GM12878 (cell line): ENCODE results near the gene ALG5. TPM values are rescaled to one million over a fixed set of nuclear protein-coding genes. Genes with fewer than 3 reads are reported as not detected.

Experiments
- ATAC-seq: fragments of 200-7000 bp; cut with Tn5 transposase; 3 replicates; pipeline ENCODE4 v1.9.1; 2020; ENCODE audit warnings: mild to moderate bottlenecking, moderate library complexity
- BruUV-seq: library from RNA; stranded (reverse); fragments of 400-500 nt; replicated peaks from 2 replicates; lab custom pipeline; 2021; lab: Mats Ljungman, UMichigan
- CTCF ChIA-PET: fragments of 300-600 bp; sonication (Branson Sonifier 250); formaldehyde crosslinking; extraction: SDS; loops from one replicate; lab custom pipeline; 2021; ENCODE audit warnings: inconsistent platforms; lab: Yijun Ruan, JAX
- POLR2A ChIA-PET: fragments of 350-600 bp; formaldehyde crosslinking; extraction: SDS; loops from one replicate; lab custom pipeline; 2021; ENCODE audit warnings: inconsistent platforms; lab: Charles Lee
- RAD21 ChIA-PET: fragments of 300-600 bp; sonication (Branson Sonifier 250); formaldehyde crosslinking; loops from one replicate; lab custom pipeline; 2023; ENCODE audit warnings: antibody characterized with exemption; ENCODE audit not compliant: unreplicated experiment; lab: Charles Lee
- SMC1A ChIA-PET: fragments of 300-600 bp; sonication (Branson Sonifier 250); formaldehyde crosslinking; loops from one replicate; lab custom pipeline; 2023; ENCODE audit not compliant: unreplicated experiment, uncharacterized antibody; lab: Charles Lee
- DNase-seq: peaks from one replicate; pipeline ENCODE4 v3.0.0-alpha.2; 2011; ENCODE audit warnings: low read depth, low spot score
- FAIRE-seq: peaks from 3 replicates; lab custom pipeline; 2011; peaks lifted over from hg19 to GRCh38; lab: Jason Lieb, UNC
- H2AFZ ChIP-seq: 2 replicates; pipeline ENCODE4 v1.6.0; 2011; ENCODE audit warnings: low read depth, low read length, control low read depth; ENCODE audit not compliant: control insufficient read depth
- H3K27ac ChIP-seq: 2 replicates; pipeline ENCODE4 v1.5.1; 2011; ENCODE audit warnings: control low read depth; ENCODE audit not compliant: control insufficient read depth, insufficient read depth
- H3K27me3 ChIP-seq, 2 experiments: replicated peaks in 1 of 2; 2 replicates each; pipeline versions ENCODE4 v1.6.0 to v1.6.1; 2011; ENCODE audit warnings: low read length in 1 of 2; ENCODE audit not compliant: control insufficient read depth in 2 of 2, insufficient read depth in 2 of 2
- H3K36me3 ChIP-seq, 2 experiments: 2 replicates each; pipeline ENCODE4 v1.5.1; 2011; ENCODE audit warnings: low read length in 1 of 2; ENCODE audit not compliant: control insufficient read depth in 2 of 2, insufficient read depth in 2 of 2
- H3K4me1 ChIP-seq: 2 replicates; pipeline ENCODE4 v1.6.1; 2011; ENCODE audit warnings: mild to moderate bottlenecking, low read length, moderate library complexity, mixed read lengths; ENCODE audit not compliant: control insufficient read depth, insufficient read depth
- H3K4me2 ChIP-seq: 2 replicates; pipeline ENCODE4 v1.6.0; 2011; ENCODE audit warnings: control low read depth; ENCODE audit not compliant: control insufficient read depth, insufficient read depth
- H3K4me3 ChIP-seq: fragments of 200-600 bp; sonication (generic); 2 replicates; pipeline ENCODE4 v1.5.1; 2016
- H3K79me2 ChIP-seq: 2 replicates; pipeline ENCODE4 v1.6.0; 2011; ENCODE audit warnings: low read length; ENCODE audit not compliant: control insufficient read depth, insufficient read depth
- H3K9ac ChIP-seq: 2 replicates; pipeline ENCODE4 v1.8.0; 2011; ENCODE audit warnings: low read length, control low read depth, mixed read lengths; ENCODE audit not compliant: control insufficient read depth, insufficient read depth
- H3K9me3 ChIP-seq: replicated peaks from 3 replicates; pipeline ENCODE4 v1.5.1; 2011; ENCODE audit warnings: mild to moderate bottlenecking, low read length; ENCODE audit not compliant: control insufficient read depth, insufficient read depth
- H4K20me1 ChIP-seq: 2 replicates; pipeline ENCODE4 v1.6.0; 2011; ENCODE audit not compliant: control insufficient read depth, insufficient read depth
- ELK1 ChIP-seq: IDR thresholded peaks from 2 replicates; pipeline ENCODE4 v1.6.1; 2012; ENCODE audit warnings: low read depth, low read length, improper control_type of control experiment
- EZH2 ChIP-seq: IDR thresholded peaks from 2 replicates; pipeline ENCODE4 v1.6.1; 2012; ENCODE audit warnings: low read depth, mild to moderate bottlenecking, control low read depth, inconsistent platforms, low read length, borderline replicate concordance; ENCODE audit not compliant: control insufficient read depth
- FOS ChIP-seq: IDR thresholded peaks from 3 replicates; pipeline ENCODE4 v1.6.1; 2011; ENCODE audit warnings: borderline replicate concordance; ENCODE audit not compliant: insufficient read length; ENCODE audit errors: extremely low read depth
- WGBS: methylation state at CpG from one replicate; pipeline ENCODE4 v1.1.6; 2016; ENCODE audit warnings: low lambda C conversion rate; ENCODE audit not compliant: insufficient replicate concordance, insufficient coverage; ENCODE audit errors: missing lambda C conversion rate; 5-methylcytosine and 5-hydroxymethylcytosine counted together
- in situ Hi-C: fragments of 300-500 bp; cut with MboI; formaldehyde crosslinking; loops from 9 replicates; pipeline ENCODE4 v1.14.3; 2018; ENCODE audit warnings: mixed read lengths
- intact Hi-C: fragments of 100-400 bp; cut with micrococcal nuclease; formaldehyde crosslinking; loops from one replicate; pipeline ENCODE4 v1.14.2; 2022; ENCODE audit not compliant: unreplicated experiment
- polyA plus RNA-seq, 11 experiments: library from polyadenylated mRNA; depleted of rRNA in 4 of 11; unstranded in 6 of 11; stranded (reverse) in 5 of 11; fragments of >200 nt; fragmentation: Nextera tagmentation in 4 of 11; fragmentation: Illumina TruSeq in 1 of 11; extraction: Ambion mirVana in 4 of 11; extraction: Trizol in 1 of 11; gene quantifications; 1 replicate in 1 of 11; 2 replicates in 10 of 11; pipeline versions ENCODE4 v1.2.1 to v1.2.3, GENCODE V29; 2011 to 2016; ENCODE audit warnings: inconsistent platforms in 2 of 11, missing spikeins in 2 of 11, low read depth in 1 of 11
- total RNA-seq, 4 experiments: library from RNA; depleted of rRNA in 3 of 4; stranded (reverse); fragments of >200 nt in 3 of 4; fragmentation: Illumina TruSeq in 1 of 4; extraction: Trizol in 1 of 4; gene quantifications; 2 replicates each; pipeline versions ENCODE4 v1.2.1 to v1.2.3, GENCODE V29; 2013 to 2021
- TF ChIP-seq, protein P1 (sequence below): fragments of 450-650 bp; IDR thresholded peaks from 2 replicates; pipeline ENCODE4 v1.6.1; 2016; ENCODE audit warnings: mild to moderate bottlenecking
- TF ChIP-seq, protein P2 (sequence below): fragments of 450-650 bp; IDR thresholded peaks from 2 replicates; pipeline ENCODE4 v1.6.1; 2017; ENCODE audit warnings: mild to moderate bottlenecking, moderate library complexity

The ALG5 gene
- total and polyA plus RNA-seq, 10 of the 15 experiments (the other 5 are each of a cell fraction or from before 2014, with no cell fraction given), result 23.9 to 82.2 (median 42.5) TPM

GRCh38 chr13:36915106-36915505 lies 84.0 kb downstream of the ALG5 start:
- H3K27ac ChIP-seq, result no peak overlapping the region
- H3K4me2 ChIP-seq, result no peak overlapping the region
- no peak for TF ChIP-seq ELK1
- no peak for TF ChIP-seq FOS
- TF ChIP-seq, protein P1, sequence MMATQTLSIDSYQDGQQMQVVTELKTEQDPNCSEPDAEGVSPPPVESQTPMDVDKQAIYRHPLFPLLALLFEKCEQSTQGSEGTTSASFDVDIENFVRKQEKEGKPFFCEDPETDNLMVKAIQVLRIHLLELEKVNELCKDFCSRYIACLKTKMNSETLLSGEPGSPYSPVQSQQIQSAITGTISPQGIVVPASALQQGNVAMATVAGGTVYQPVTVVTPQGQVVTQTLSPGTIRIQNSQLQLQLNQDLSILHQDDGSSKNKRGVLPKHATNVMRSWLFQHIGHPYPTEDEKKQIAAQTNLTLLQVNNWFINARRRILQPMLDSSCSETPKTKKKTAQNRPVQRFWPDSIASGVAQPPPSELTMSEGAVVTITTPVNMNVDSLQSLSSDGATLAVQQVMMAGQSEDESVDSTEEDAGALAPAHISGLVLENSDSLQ, result no peak
- H3K9me3 ChIP-seq, result no peaks in the 10 kb centered on the region; the same call in 2 of the 3 replicates
- ATAC-seq, result no peak
- no peaks in the 10 kb centered on the region for H3K79me2 ChIP-seq
- no peaks in the 10 kb centered on the region for H4K20me1 ChIP-seq
- SMC1A ChIA-PET, result no interaction called here
- H3K36me3 ChIP-seq, result no peaks in the 10 kb centered on the region
- H3K27me3 ChIP-seq, result peaks cover 12 to 13% of the 10 kb centered on the region in 2 experiments
- RAD21 ChIA-PET, result no interaction called here
- CTCF ChIA-PET, result no interaction called here
- no peak for FAIRE-seq
- H2AFZ ChIP-seq, result no peak overlapping the region
- intact Hi-C loops (no loop called here), in situ Hi-C loops (no loop called here)
- POLR2A ChIA-PET, result no interaction called here
- no peak overlapping the region for H3K4me3 ChIP-seq
- no TSS peak for BruUV-seq
- peaks cover 6% of the 10 kb centered on the region for H3K4me1 ChIP-seq
- no peak overlapping the region for H3K9ac ChIP-seq
- WGBS, result 32% methylated on average over 5 of the region's 5 CpGs
- no peak for DNase-seq

DNA sequence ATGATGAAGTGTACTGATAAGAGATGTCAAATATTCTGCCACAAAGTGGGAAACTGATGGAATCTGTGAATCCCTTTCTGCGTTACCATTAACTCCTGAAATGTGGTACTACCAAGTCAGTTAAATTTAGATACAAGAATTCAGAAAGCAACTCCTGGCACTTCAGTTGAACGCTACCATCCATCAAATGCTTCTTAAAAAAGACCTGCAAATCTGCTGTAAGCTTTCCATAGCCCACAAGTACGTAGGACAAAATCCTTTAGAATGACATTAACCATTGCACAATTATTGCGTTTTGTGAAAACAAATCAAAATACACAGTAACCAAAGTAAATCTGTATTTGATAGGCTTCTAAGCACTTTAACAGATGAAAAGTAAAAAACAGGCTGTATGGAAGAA lies 84.5 kb downstream of the ALG5 start:
- Histone ChIP-seq H3K79me2 (no peaks in the 10 kb centered on the region), H3K9me3 (no peaks in the 10 kb centered on the region; the same call in 2 of the 3 replicates), H3K27me3 (peaks cover 12 to 13% of the 10 kb centered on the region in 2 experiments), H3K4me3 (no peak overlapping the region), H3K36me3 (no peaks in the 10 kb centered on the region), H3K9ac (no peak overlapping the region), H3K4me1 (peaks cover 6% of the 10 kb centered on the region), H2AFZ (no peak overlapping the region), H4K20me1 (no peaks in the 10 kb centered on the region), H3K4me2 (no peak overlapping the region), H3K27ac (no peak overlapping the region)
- TF ChIP-seq, protein P2, sequence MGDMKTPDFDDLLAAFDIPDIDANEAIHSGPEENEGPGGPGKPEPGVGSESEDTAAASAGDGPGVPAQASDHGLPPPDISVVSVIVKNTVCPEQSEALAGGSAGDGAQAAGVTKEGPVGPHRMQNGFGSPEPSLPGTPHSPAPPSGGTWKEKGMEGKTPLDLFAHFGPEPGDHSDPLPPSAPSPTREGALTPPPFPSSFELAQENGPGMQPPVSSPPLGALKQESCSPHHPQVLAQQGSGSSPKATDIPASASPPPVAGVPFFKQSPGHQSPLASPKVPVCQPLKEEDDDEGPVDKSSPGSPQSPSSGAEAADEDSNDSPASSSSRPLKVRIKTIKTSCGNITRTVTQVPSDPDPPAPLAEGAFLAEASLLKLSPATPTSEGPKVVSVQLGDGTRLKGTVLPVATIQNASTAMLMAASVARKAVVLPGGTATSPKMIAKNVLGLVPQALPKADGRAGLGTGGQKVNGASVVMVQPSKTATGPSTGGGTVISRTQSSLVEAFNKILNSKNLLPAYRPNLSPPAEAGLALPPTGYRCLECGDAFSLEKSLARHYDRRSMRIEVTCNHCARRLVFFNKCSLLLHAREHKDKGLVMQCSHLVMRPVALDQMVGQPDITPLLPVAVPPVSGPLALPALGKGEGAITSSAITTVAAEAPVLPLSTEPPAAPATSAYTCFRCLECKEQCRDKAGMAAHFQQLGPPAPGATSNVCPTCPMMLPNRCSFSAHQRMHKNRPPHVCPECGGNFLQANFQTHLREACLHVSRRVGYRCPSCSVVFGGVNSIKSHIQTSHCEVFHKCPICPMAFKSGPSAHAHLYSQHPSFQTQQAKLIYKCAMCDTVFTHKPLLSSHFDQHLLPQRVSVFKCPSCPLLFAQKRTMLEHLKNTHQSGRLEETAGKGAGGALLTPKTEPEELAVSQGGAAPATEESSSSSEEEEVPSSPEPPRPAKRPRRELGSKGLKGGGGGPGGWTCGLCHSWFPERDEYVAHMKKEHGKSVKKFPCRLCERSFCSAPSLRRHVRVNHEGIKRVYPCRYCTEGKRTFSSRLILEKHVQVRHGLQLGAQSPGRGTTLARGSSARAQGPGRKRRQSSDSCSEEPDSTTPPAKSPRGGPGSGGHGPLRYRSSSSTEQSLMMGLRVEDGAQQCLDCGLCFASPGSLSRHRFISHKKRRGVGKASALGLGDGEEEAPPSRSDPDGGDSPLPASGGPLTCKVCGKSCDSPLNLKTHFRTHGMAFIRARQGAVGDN, result no peak
- no peak for TF ChIP-seq EZH2
- DNase-seq (no peak), ATAC-seq (no peak), FAIRE-seq (no peak)
- ChIA-PET RAD21 (no interaction called here), SMC1A (no interaction called here), POLR2A (no interaction called here), CTCF (no interaction called here)
- in situ Hi-C loops (no loop called here), intact Hi-C loops (no loop called here)
- BruUV-seq, result no TSS peak
- 26% methylated on average over 4 of the region's 4 CpGs for WGBS
